Endothelial cell of umbilical vein (primary cell): ENCODE results near the gene NUDT16L1. TPM values are rescaled to one million over a fixed set of nuclear protein-coding genes. Genes with fewer than 3 reads are reported as not detected.

ENCODE experiments used
- BruUV-seq: library from RNA; stranded (reverse); fragments of 400-500 nt; replicated peaks from 2 replicates; lab custom pipeline; 2021; lab: Mats Ljungman, UMichigan
- CTCF ChIA-PET: fragments of 300-600, 350-600 bp; sonication (Branson Sonifier 250); formaldehyde crosslinking; loops from one replicate; lab custom pipeline; 2021; ENCODE audit warnings: antibody characterized with exemption, inconsistent platforms; lab: Charles Lee
- POLR2A ChIA-PET: fragments of 300-600, 350-600 bp; sonication (Branson Sonifier 250); formaldehyde crosslinking; loops from one replicate; lab custom pipeline; 2021; ENCODE audit warnings: antibody characterized with exemption, inconsistent platforms; lab: Charles Lee
- DNase-seq: peaks from one replicate; pipeline ENCODE4 v3.0.0-alpha.2; 2011; ENCODE audit warnings: low read depth, low spot score
- FAIRE-seq: peaks from 2 replicates; lab custom pipeline; 2011; peaks lifted over from hg19 to GRCh38; lab: Jason Lieb, UNC
- H2AFZ ChIP-seq: 2 replicates; pipeline ENCODE4 v1.6.0; 2012; ENCODE audit warnings: low read depth, low read length, control low read depth, inconsistent platforms
- H3K27ac ChIP-seq: 2 replicates; pipeline ENCODE4 v1.5.1; 2011; ENCODE audit warnings: low read depth, mild to moderate bottlenecking, control low read depth, low read length, moderate library complexity; ENCODE audit not compliant: insufficient read depth
- H3K27me3 ChIP-seq, 2 experiments: 2 replicates each; pipeline versions ENCODE4 v1.6.0 to v1.6.1; 2011; ENCODE audit warnings: low read length in 2 of 2, mixed read lengths in 1 of 2; ENCODE audit not compliant: control insufficient read depth in 2 of 2, insufficient read depth in 2 of 2
- H3K36me3 ChIP-seq, 2 experiments: 2 replicates in 1 of 2; 3 replicates in 1 of 2; pipeline ENCODE4 v1.5.1; 2011; ENCODE audit warnings: low read length in 2 of 2, mild to moderate bottlenecking in 1 of 2, moderate library complexity in 1 of 2; ENCODE audit not compliant: control insufficient read depth in 2 of 2, insufficient read depth in 2 of 2; ENCODE audit errors: extremely low read depth in 1 of 2
- H3K4me1 ChIP-seq: 3 replicates; pipeline ENCODE4 v1.5.1; 2011; ENCODE audit warnings: mild to moderate bottlenecking, low read length; ENCODE audit not compliant: control insufficient read depth, insufficient read depth; ENCODE audit errors: extremely low read depth
- H3K4me2 ChIP-seq: 2 replicates; pipeline ENCODE4 v1.6.1; 2011; ENCODE audit warnings: low read length, control low read depth, mixed read lengths; ENCODE audit not compliant: insufficient read depth
- H3K4me3 ChIP-seq, 3 experiments: fragments of 200-600 bp in 1 of 3; sonication (generic), shearing (Covaris generic) in 1 of 3; replicated peaks in 1 of 3; 2 replicates each; pipeline ENCODE4 v1.5.1; 2011 to 2016; ENCODE audit warnings: control low read depth in 3 of 3, low read length in 3 of 3, mild to moderate bottlenecking in 2 of 3, inconsistent platforms in 1 of 3, low read depth in 1 of 3, moderate library complexity in 1 of 3; ENCODE audit not compliant: insufficient read depth in 1 of 3
- H3K79me2 ChIP-seq: 2 replicates; pipeline ENCODE4 v1.6.0; 2012; ENCODE audit warnings: low read length, inconsistent platforms; ENCODE audit not compliant: control insufficient read depth, insufficient read depth
- H3K9ac ChIP-seq: replicated peaks from 2 replicates; pipeline ENCODE3; 2011; ENCODE audit warnings: low read length, control low read depth; ENCODE audit not compliant: insufficient read depth; ENCODE audit errors: extremely low read depth
- H3K9me1 ChIP-seq: replicated peaks from 3 replicates; pipeline ENCODE4 v1.6.0; 2011; ENCODE audit warnings: mild to moderate bottlenecking, low read length; ENCODE audit not compliant: control insufficient read depth, insufficient read depth; ENCODE audit errors: extremely low read depth
- H3K9me3 ChIP-seq: replicated peaks from 2 replicates; pipeline ENCODE4 v1.5.1; 2012; ENCODE audit warnings: low read length, inconsistent platforms; ENCODE audit not compliant: control insufficient read depth, insufficient read depth
- H4K20me1 ChIP-seq: replicated peaks from 2 replicates; pipeline ENCODE3; 2011; ENCODE audit warnings: mild to moderate bottlenecking, low read length; ENCODE audit not compliant: control insufficient read depth, insufficient read depth; ENCODE audit errors: extremely low read depth
- EZH2 ChIP-seq: IDR thresholded peaks from 2 replicates; pipeline ENCODE4 v1.6.1; 2012; ENCODE audit warnings: borderline replicate concordance, low read depth, mild to moderate bottlenecking, moderate library complexity, low read length, inconsistent platforms; ENCODE audit not compliant: severe bottlenecking
- FOS ChIP-seq: IDR thresholded peaks from 2 replicates; pipeline ENCODE4 v1.6.1; 2011; ENCODE audit warnings: mild to moderate bottlenecking, low read length, moderate library complexity, borderline replicate concordance; ENCODE audit not compliant: insufficient read depth
- GATA2 ChIP-seq: IDR thresholded peaks from 2 replicates; pipeline ENCODE4 v1.7.0; 2011; ENCODE audit warnings: low read depth, mild to moderate bottlenecking, moderate library complexity, mixed read lengths, low read length; ENCODE audit not compliant: insufficient read length, insufficient read depth
- JUN ChIP-seq: IDR thresholded peaks from 2 replicates; pipeline ENCODE4 v1.6.1; 2011; ENCODE audit warnings: borderline replicate concordance, low read depth; ENCODE audit not compliant: insufficient read length, insufficient read depth
- MYC ChIP-seq: IDR thresholded peaks from one replicate; pipeline ENCODE4 v1.6.1; 2011; ENCODE audit warnings: mild to moderate bottlenecking, low read depth, low read length
- POLR2A ChIP-seq: IDR thresholded peaks from 2 replicates; pipeline ENCODE4 v1.6.1; 2012; ENCODE audit warnings: low read depth, mild to moderate bottlenecking, control low read depth, low read length
- POLR2AphosphoS5 ChIP-seq: IDR thresholded peaks from 2 replicates; pipeline ENCODE4 v1.6.1; 2012; ENCODE audit warnings: low read depth, mild to moderate bottlenecking, control low read depth, low read length, moderate library complexity; ENCODE audit not compliant: insufficient read depth
- dilution Hi-C: fragments of 300-500 bp; cut with MboI; formaldehyde crosslinking; loops from one replicate; pipeline ENCODE4 v1.15.0; 2019; ENCODE audit warnings: low sequenced_read_pairs; ENCODE audit not compliant: extremely low pct_ligation_motif_present
- intact Hi-C: fragments of 100-400 bp; cut with micrococcal nuclease; formaldehyde crosslinking; loops from one replicate; pipeline ENCODE4 v1.10.0; 2022
- polyA plus RNA-seq, 4 experiments: library from polyadenylated mRNA; depleted of rRNA in 3 of 4; stranded (reverse) in 3 of 4; unstranded in 1 of 4; fragments of >200 nt; gene quantifications; 2 replicates each; pipeline versions ENCODE4 v1.2.1 to v1.2.3, GENCODE V29; 2011 to 2012; ENCODE audit warnings: missing spikeins in 1 of 4
- total RNA-seq: library from RNA; stranded (reverse); gene quantifications from 2 replicates; pipeline ENCODE4 v1.2.3, GENCODE V29; 2021
- TF ChIP-seq, protein P1 (sequence below), 2 donors: IDR thresholded peaks; 1 replicate in 1 of 2; 2 replicates in 1 of 2; pipeline ENCODE4 v1.5.1; 2011; ENCODE audit warnings: low read length in 2 of 2, mild to moderate bottlenecking in 2 of 2, moderate library complexity in 2 of 2, control low read depth in 1 of 2, inconsistent platforms in 1 of 2, low read depth in 1 of 2; ENCODE audit not compliant: insufficient read depth in 1 of 2; ENCODE audit errors: extremely low read depth in 1 of 2
- TF ChIP-seq, protein P2 (sequence below): IDR thresholded peaks from 2 replicates; pipeline ENCODE4 v1.6.1; 2011; ENCODE audit not compliant: insufficient read depth, insufficient read length

Gene NUDT16L1
- total and polyA plus RNA-seq, 2 donors (not counting 3 experiments of a cell fraction or from before 2014, with no cell fraction given) = 24.7 to 53.1 TPM

DNA sequence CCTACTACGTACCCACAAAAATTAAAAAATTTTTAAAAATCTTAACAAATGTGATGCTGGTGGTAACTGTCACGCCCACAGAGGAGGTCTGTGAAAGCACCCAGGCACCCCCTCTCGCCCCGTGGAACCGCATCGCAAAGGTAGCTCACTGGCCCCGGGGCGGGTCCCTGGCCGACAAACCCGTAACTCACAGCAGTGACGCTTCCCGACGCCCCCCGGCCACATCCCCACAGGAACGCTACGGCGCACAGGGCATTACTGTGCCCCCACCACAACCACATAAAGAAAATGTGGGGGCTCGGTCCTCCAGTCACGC is 40.3 kb downstream of the NUDT16L1 start:
- intact Hi-C loops = loop anchor here (1.0 to 2.0 kb wide), 6 partner anchors 34 to 223 kb away; partner anchors contain the start of genes NUDT16L1, ROGDI and ZNF500
- peaks cover 0 to 5% of the 10 kb centered on the region in 2 experiments for H3K36me3 ChIP-seq
- H2AFZ ChIP-seq = peak overlapping the region; percentile 99
- H3K79me2 ChIP-seq = peaks cover 9% of the 10 kb centered on the region
- H3K27ac ChIP-seq = no peak overlapping the region
- CTCF ChIA-PET = interaction anchor here (1.1 to 1.4 kb wide), 3 partner anchors 30 to 109 kb away, joined by 3 to 6 read pairs (median 3); partner anchors contain the start of gene MGRN1
- H3K4me2 ChIP-seq = peak overlapping the region; percentile 86
- H3K4me1 ChIP-seq = peaks cover 5% of the 10 kb centered on the region
- H3K4me3 ChIP-seq = peak overlapping the region; percentile 62 to 100 (median 76)
- TSS peak; percentile 32 for BruUV-seq
- peak overlapping the region; percentile 78 for H3K9ac ChIP-seq
- H3K9me3 ChIP-seq = no peaks in the 10 kb centered on the region
- POLR2A ChIA-PET = interaction anchor here (1.2 to 1.4 kb wide), 2 partner anchors 36 to 118 kb away, joined by 3 to 8 read pairs; no protein-coding TSS in a partner anchor
- no peaks in the 10 kb centered on the region for H3K27me3 ChIP-seq
- no peak for FAIRE-seq
- TF ChIP-seq, protein P1, sequence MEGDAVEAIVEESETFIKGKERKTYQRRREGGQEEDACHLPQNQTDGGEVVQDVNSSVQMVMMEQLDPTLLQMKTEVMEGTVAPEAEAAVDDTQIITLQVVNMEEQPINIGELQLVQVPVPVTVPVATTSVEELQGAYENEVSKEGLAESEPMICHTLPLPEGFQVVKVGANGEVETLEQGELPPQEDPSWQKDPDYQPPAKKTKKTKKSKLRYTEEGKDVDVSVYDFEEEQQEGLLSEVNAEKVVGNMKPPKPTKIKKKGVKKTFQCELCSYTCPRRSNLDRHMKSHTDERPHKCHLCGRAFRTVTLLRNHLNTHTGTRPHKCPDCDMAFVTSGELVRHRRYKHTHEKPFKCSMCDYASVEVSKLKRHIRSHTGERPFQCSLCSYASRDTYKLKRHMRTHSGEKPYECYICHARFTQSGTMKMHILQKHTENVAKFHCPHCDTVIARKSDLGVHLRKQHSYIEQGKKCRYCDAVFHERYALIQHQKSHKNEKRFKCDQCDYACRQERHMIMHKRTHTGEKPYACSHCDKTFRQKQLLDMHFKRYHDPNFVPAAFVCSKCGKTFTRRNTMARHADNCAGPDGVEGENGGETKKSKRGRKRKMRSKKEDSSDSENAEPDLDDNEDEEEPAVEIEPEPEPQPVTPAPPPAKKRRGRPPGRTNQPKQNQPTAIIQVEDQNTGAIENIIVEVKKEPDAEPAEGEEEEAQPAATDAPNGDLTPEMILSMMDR (IDR thresholded peaks at IDR 0.05; ENCODE audit: extremely low read depth in 1 of 2, insufficient read depth in 1 of 2, low read depth in 1 of 2, low read length in 2 of 2) = no peak
- TF ChIP-seq JUN (no peak), FOS (no peak), MYC (no peak), POLR2AphosphoS5 (no peak), EZH2 (no peak), POLR2A (no peak), GATA2 (no peak)
- TF ChIP-seq, protein P2, sequence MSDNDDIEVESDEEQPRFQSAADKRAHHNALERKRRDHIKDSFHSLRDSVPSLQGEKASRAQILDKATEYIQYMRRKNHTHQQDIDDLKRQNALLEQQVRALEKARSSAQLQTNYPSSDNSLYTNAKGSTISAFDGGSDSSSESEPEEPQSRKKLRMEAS = no peak
- no peaks in the 10 kb centered on the region for H4K20me1 ChIP-seq
- H3K9me1 ChIP-seq = no peaks in the 10 kb centered on the region
- no peak for DNase-seq
- dilution Hi-C loops = no loop called here
